Skeletal muscle cell (primary cell): Measurements from ENCODE around the gene HSD3B1.

Experiments used
- DNase-seq: peaks from one replicate; pipeline ENCODE4 v3.0.0-alpha.2; 2010; ENCODE audit warnings: low read depth
- H3K4me3 ChIP-seq: 2 replicates; pipeline ENCODE4 v1.5.1; 2011; ENCODE audit warnings: low read depth, mild to moderate bottlenecking, control low read depth, low read length, moderate library complexity

The HSD3B1 gene

GRCh38 chr1:119506941-119507340, at the start of gene HSD3B1:
Gene HSD3B1 (plus strand): TSS chr1:119507210. CDS start chr1:119507477, 267 bp downstream.
- DNase-seq = no peak
- H3K4me3 ChIP-seq = no peak within 1 kb of the TSS

GRCh38 chr1:119462964-119463363, 44.0 kb upstream of the HSD3B1 start:
- no peak for DNase-seq

GRCh38 chr1:119463569-119463968, 43.4 kb upstream of the HSD3B1 start:
- DNase-seq = no peak
- no peak overlapping the region for H3K4me3 ChIP-seq

More at GRCh38 chr1:119462964-119463363, 44.0 kb upstream of the HSD3B1 start:
- H3K4me3 ChIP-seq = no peak overlapping the region

GRCh38 chr1:119466445-119466844, 40.6 kb upstream of the HSD3B1 start:
- no peak for DNase-seq
- no peak overlapping the region for H3K4me3 ChIP-seq

- no peak overlapping the region for H3K4me3 ChIP-seq
These were observed 39.8 kb upstream of the HSD3B1 start for GRCh38 chr1:119467219-119467618.

GRCh38 chr1:119467857-119468668, 38.9 kb upstream of the HSD3B1 start:
- no peak overlapping the region for H3K4me3 ChIP-seq
- no peak for DNase-seq

More at GRCh38 chr1:119467219-119467618, 39.8 kb upstream of the HSD3B1 start:
- no peak for DNase-seq

GRCh38 chr1:119469741-119470140, 37.3 kb upstream of the HSD3B1 start:
- H3K4me3 ChIP-seq = no peak overlapping the region
- no peak for DNase-seq

- no peak for DNase-seq
These were observed 36.6 kb upstream of the HSD3B1 start for GRCh38 chr1:119470377-119470776.

GRCh38 chr1:119470958-119471357, 36.1 kb upstream of the HSD3B1 start:
- no peak overlapping the region for H3K4me3 ChIP-seq
- DNase-seq = no peak

More at GRCh38 chr1:119470377-119470776, 36.6 kb upstream of the HSD3B1 start:
- H3K4me3 ChIP-seq = no peak overlapping the region

GRCh38 chr1:119471566-119471965, 35.4 kb upstream of the HSD3B1 start:
- no peak for DNase-seq
- no peak overlapping the region for H3K4me3 ChIP-seq

- DNase-seq = no peak
- H3K4me3 ChIP-seq = no peak overlapping the region
These were observed 34.8 kb upstream of the HSD3B1 start for GRCh38 chr1:119472080-119472818.

- no peak overlapping the region for H3K4me3 ChIP-seq
- no peak for DNase-seq
These were observed 34.2 kb upstream of the HSD3B1 start for GRCh38 chr1:119472819-119473175.

- DNase-seq = peak; percentile 4
- H3K4me3 ChIP-seq = no peak overlapping the region
These were observed 31.1 kb upstream of the HSD3B1 start for GRCh38 chr1:119475866-119476439.

GRCh38 chr1:119477710-119478109, 29.3 kb upstream of the HSD3B1 start:
- no peak for DNase-seq
- H3K4me3 ChIP-seq = no peak overlapping the region

GRCh38 chr1:119480175-119480574, 26.8 kb upstream of the HSD3B1 start:
- no peak overlapping the region for H3K4me3 ChIP-seq
- no peak for DNase-seq

GRCh38 chr1:119481951-119482350, 25.1 kb upstream of the HSD3B1 start:
- no peak for DNase-seq

GRCh38 chr1:119482517-119483425, 24.2 kb upstream of the HSD3B1 start:
- DNase-seq = no peak
- H3K4me3 ChIP-seq = no peak overlapping the region

More at GRCh38 chr1:119481951-119482350, 25.1 kb upstream of the HSD3B1 start:
- H3K4me3 ChIP-seq = no peak overlapping the region

- H3K4me3 ChIP-seq = no peak overlapping the region
- no peak for DNase-seq
These were observed 23.4 kb upstream of the HSD3B1 start for GRCh38 chr1:119483441-119484200.

- no peak for DNase-seq
- H3K4me3 ChIP-seq = no peak overlapping the region
These were observed 21.8 kb upstream of the HSD3B1 start for GRCh38 chr1:119485201-119485600.
